Measurements from ENCODE around the gene REEP1.

DNA sequence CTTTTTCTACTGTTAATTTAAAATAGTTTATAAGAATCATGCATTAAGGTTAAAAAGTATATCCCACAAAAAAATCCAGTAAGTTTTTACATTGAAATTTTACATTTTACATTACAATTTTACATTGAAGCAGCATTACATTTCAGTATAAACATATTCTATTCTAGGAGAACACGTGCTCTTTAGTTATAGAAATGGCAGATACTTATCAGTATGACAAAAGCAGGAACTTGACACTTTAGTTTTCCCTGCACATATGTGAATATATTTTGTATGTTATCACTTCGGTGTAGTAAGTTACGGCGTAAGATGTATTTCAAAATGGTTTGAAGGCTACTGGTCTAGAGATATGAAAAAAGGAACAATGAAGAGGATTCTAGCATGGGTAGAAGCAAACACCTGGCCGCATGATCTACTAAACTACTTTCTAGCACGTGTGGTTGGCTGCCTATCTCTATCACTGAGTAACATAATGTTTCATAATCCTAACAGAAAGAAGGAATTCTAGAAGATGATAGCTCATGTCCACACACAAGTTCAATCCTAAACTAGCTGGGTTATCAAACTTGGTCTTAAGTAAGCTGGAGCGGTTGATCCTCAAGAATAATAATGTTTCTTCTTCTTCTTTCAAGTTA lies 147.5 kb downstream of the REEP1 start:
- TF ChIP-seq, protein P1, sequence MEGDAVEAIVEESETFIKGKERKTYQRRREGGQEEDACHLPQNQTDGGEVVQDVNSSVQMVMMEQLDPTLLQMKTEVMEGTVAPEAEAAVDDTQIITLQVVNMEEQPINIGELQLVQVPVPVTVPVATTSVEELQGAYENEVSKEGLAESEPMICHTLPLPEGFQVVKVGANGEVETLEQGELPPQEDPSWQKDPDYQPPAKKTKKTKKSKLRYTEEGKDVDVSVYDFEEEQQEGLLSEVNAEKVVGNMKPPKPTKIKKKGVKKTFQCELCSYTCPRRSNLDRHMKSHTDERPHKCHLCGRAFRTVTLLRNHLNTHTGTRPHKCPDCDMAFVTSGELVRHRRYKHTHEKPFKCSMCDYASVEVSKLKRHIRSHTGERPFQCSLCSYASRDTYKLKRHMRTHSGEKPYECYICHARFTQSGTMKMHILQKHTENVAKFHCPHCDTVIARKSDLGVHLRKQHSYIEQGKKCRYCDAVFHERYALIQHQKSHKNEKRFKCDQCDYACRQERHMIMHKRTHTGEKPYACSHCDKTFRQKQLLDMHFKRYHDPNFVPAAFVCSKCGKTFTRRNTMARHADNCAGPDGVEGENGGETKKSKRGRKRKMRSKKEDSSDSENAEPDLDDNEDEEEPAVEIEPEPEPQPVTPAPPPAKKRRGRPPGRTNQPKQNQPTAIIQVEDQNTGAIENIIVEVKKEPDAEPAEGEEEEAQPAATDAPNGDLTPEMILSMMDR (conservative IDR thresholded peaks at IDR 0.05) = no peak
- TF ChIP-seq EZH2 (IDR thresholded peaks at IDR 0.05; ENCODE audit: low read depth) = no peak

Measured in PC-9 (cell line).